Psoas muscle (tissue), 8 donors: ENCODE measurements around the gene RAB31. TPM values are rescaled to one million over a fixed set of nuclear protein-coding genes. Genes with fewer than 3 reads are reported as not detected.

Experiments used
- ATAC-seq, 4 donors: fragments of 200-7000 bp; cut with Tn5 transposase; one replicate each; pipeline ENCODE4 v1.9.1; 2020; ENCODE audit warnings: moderate library complexity in 3 of 4, mild to moderate bottlenecking in 2 of 4
- DNase-seq, 2 donors: peaks; one replicate each; pipeline ENCODE4 v3.0.0-alpha.2; 2020
- H3K27ac ChIP-seq: fragments of 200-600 bp; one replicate; pipeline ENCODE4 v1.8.0; 2022
- H3K27me3 ChIP-seq, 3 donors: fragments of 200-600 bp in 1 of 3; one replicate each; pipeline versions ENCODE4 v1.6.1 to v1.8.0; 2013 to 2022; ENCODE audit warnings: low read length in 2 of 3, mild to moderate bottlenecking in 2 of 3, moderate library complexity in 1 of 3; ENCODE audit not compliant: insufficient read depth in 3 of 3
- H3K36me3 ChIP-seq, 2 donors: fragments of 200-600 bp in 1 of 2; one replicate each; pipeline versions ENCODE4 v1.6.1 to v1.8.0; 2013 to 2022; ENCODE audit warnings: low read depth in 1 of 2, mild to moderate bottlenecking in 1 of 2, moderate library complexity in 1 of 2; ENCODE audit not compliant: insufficient read depth in 1 of 2
- H3K4me1 ChIP-seq: fragments of 200-600 bp; one replicate; pipeline ENCODE4 v1.8.0; 2022
- H3K4me3 ChIP-seq: fragments of 200-600 bp; one replicate; pipeline ENCODE4 v1.8.0; 2022; ENCODE audit warnings: mild to moderate bottlenecking
- H3K9me3 ChIP-seq: fragments of 200-600 bp; one replicate; pipeline ENCODE4 v1.8.0; 2022
- WGBS, 3 donors: extraction: QIAGEN DNeasy Blood & Tissue Kit; methylation state at CpG; one replicate each; pipeline versions ENCODE4 v1.1.6 to v1.1.7; 2013; 5-methylcytosine and 5-hydroxymethylcytosine counted together
- intact Hi-C, 2 donors: fragments of 100-400 bp; cut with DNase I; formaldehyde crosslinking; loops; one replicate each; pipeline versions ENCODE4 v1.11.0 to v1.14.2; 2022
- polyA plus RNA-seq, 3 donors: library from polyadenylated mRNA; stranded (reverse); fragments of 200-250 nt; gene quantifications; one replicate each; pipeline ENCODE4 v1.2.3, GENCODE V29; 2013
- total RNA-seq, 4 donors: library from RNA; stranded (reverse); fragmentation: NEBNext Ultra II Directional in 2 of 4; extraction: Animal tissue kit (Norgen Biotek cat#: 25700) in 2 of 4; gene quantifications; one replicate each; pipeline versions ENCODE4 v1.2.1 to v1.2.4, GENCODE V29; 2021 to 2023
- TF ChIP-seq, protein P1 (sequence below): fragments of 200-600 bp; IDR thresholded peaks from one replicate; pipeline ENCODE4 v1.8.0; 2022; ENCODE audit warnings: antibody characterized with exemption
- donor health status: healthy with polysubstance abuse.
- donor health status: DM: no; HTN: no; CAD: no; lungs with moderate emphysema.
- donor health status: Bipolar disorder and iron deficiency.
- donor health status: healthy.
- donor health status: DM: yes; HTN: yes; CAD: no.
- donor health status: DM: no; HTN: no; CAD: no.
- donor health status: DM: no; HTN: no; CAD: no.
- donor health status: DM: yes; HTN: yes; CAD: no.

Gene RAB31
- total and polyA plus RNA-seq, 7 donors = 2.2 to 8.9 (median 5.3) TPM

DNA sequence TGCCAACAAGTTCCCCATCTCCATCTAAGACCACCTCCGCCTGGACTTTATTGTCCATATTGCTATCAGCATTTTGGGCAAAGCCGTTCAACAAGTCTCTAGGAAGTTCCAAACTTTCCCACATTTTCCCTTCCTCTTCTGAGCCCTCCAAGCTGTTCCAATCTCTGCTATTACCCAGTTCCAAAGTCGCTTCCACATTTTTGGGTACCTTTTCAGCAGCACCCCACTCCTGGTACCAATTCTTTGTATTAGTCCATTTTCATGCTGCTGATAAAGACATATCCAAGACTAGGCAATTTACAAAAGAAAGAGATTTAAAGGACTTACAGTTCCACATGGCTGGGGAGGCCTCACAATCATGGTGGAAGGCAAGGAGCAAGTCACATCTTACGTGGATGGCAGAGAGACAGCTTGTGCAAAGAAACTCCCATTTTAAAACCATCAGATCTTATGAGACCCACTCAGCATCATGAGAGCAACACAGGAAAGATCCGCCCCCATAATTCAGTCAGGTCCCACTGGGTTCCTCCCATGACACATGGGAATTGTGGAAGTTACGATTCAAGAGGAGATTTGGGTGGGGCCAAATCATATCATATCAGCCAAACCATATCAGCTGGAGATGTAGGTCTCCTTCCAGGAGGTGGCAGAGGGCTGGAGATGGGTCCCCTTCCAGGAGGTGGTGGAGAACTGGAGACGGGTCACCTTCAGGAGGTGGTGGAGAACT lies 157.8 kb downstream of the RAB31 start:
- Histone ChIP-seq H3K36me3 (no peaks in the 10 kb centered on the region), H3K4me3 (no peak overlapping the region), H3K27me3 (no peaks in the 10 kb centered on the region), H3K4me1 (peaks cover 6% of the 10 kb centered on the region), H3K27ac (no peak overlapping the region), H3K9me3 (peaks cover 4% of the 10 kb centered on the region)
- intact Hi-C loops = no loop called here
- WGBS, 3 donors = 94 to 96% (median 96%) methylated on average over 7 of the region's 7 CpGs
- ATAC-seq (no peak), DNase-seq (no peak)
- TF ChIP-seq, protein P1, sequence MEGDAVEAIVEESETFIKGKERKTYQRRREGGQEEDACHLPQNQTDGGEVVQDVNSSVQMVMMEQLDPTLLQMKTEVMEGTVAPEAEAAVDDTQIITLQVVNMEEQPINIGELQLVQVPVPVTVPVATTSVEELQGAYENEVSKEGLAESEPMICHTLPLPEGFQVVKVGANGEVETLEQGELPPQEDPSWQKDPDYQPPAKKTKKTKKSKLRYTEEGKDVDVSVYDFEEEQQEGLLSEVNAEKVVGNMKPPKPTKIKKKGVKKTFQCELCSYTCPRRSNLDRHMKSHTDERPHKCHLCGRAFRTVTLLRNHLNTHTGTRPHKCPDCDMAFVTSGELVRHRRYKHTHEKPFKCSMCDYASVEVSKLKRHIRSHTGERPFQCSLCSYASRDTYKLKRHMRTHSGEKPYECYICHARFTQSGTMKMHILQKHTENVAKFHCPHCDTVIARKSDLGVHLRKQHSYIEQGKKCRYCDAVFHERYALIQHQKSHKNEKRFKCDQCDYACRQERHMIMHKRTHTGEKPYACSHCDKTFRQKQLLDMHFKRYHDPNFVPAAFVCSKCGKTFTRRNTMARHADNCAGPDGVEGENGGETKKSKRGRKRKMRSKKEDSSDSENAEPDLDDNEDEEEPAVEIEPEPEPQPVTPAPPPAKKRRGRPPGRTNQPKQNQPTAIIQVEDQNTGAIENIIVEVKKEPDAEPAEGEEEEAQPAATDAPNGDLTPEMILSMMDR = no peak

DNA sequence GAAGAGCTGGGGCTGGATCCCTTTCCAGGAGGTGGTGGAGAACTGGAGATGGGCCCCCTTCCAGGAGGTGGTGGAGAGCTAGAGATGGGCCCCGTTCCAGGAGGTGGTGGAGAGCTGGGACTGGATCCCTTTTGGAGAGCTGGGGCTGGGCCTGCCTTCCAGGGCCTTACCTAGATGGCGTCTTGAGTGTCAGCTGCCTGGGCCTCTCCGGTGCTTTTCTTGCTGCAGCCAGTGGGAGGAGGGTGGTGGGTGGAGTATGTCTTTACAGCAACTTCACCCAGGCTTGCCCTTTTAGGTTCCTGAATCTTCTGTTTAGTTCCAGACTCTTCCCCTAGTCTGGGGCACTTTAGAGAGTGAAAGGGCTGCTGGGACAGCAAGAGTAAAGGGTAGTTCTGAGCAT lies 158.5 kb downstream of the RAB31 start:
- 79 to 98% (median 92%) methylated on average over 3 of the region's 3 CpGs for WGBS, 3 donors
- intact Hi-C loops = no loop called here
- ATAC-seq = no peak

DNA sequence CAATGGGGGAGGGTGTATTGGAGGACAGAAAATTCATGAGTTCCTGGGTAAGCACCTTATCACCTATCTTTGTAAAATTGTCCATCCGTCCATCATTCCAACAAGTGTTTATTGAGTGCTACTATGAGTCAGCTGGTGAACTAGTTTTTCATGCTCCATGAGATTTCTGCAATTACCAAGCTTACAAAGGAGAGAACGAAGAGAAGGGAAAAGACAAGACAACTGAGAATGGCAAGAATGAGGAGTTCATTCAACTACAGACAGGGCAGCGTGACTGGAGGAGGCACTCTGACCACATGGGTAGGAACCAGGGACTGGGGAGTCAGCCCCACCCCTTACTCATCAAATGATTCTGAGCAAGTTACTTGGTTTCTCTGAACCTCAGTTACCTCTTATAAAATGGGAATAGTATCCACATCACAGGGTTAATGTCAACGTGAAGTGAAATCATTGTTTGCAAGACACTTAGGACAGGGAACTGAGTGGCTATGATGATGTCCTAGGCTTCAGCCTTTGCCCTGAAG lies 159.0 kb downstream of the RAB31 start:
- DNase-seq (no peak), ATAC-seq (no peak)
- intact Hi-C loops = no loop called here
- TF ChIP-seq, protein P1 = no peak
- Histone ChIP-seq H3K27me3 (no peaks in the 10 kb centered on the region), H3K27ac (no peak overlapping the region), H3K4me3 (no peak overlapping the region), H3K4me1 (peaks cover 6% of the 10 kb centered on the region), H3K9me3 (peaks cover 4% of the 10 kb centered on the region), H3K36me3 (no peaks in the 10 kb centered on the region)
- 87 to 91% (median 90%) methylated on average over 4 of the region's 4 CpGs for WGBS, 3 donors

More for the DNA sequence above, 158.5 kb downstream of the RAB31 start:
- peaks cover 4% of the 10 kb centered on the region for H3K9me3 ChIP-seq
- H3K27ac ChIP-seq = no peak overlapping the region
- H3K4me3 ChIP-seq = no peak overlapping the region
- TF ChIP-seq, protein P1 = no peak
- H3K36me3 ChIP-seq = no peaks in the 10 kb centered on the region
- no peak for DNase-seq
- no peaks in the 10 kb centered on the region for H3K27me3 ChIP-seq
- peaks cover 6% of the 10 kb centered on the region for H3K4me1 ChIP-seq

DNA sequence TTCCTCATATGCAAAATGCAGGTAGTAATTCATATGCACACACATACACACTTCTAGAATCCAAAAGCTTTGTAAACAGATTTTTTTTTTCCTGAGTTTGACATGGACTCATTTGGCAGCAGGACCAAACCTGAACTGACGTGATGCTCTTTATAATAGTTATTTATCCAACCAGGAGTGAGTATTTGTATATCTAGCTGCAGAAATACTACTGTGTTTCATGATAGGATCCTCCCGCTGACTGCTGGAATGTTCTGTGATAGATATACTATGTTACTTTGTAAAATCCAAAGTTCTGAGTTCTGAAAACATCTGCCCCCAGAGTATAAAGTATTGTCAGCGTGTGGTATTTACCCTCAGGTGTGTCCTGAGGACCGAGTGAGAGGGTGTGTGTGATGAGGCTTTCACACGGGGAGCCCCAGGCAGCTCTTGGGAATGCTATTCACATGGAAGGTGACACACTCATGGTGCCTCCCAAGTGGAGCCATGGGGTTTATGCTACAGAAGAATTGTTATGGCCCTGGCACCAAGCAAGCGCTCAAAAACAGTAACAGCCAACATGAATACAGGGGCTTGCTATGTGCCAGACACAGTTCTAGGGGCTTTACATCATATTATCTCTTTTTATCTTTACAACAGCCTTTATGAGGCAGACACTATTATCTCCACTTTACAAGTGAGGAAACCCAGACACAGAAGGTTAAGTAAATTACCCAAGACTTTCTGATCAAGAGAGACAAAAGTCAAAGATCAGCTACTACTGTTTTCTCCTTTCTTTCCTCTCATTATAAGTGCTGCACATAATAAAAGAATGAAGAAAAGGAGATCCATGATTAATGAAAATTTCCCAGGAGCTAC lies 161.0 kb downstream of the RAB31 start:
- TF ChIP-seq, protein P1 = no peak
- intact Hi-C loops = no loop called here
- Histone ChIP-seq H3K36me3 (no peaks in the 10 kb centered on the region), H3K9me3 (peaks cover 4% of the 10 kb centered on the region), H3K27ac (no peak overlapping the region), H3K4me3 (no peak overlapping the region), H3K4me1 (peaks cover 6% of the 10 kb centered on the region), H3K27me3 (no peaks in the 10 kb centered on the region)
- WGBS, 3 donors = 68 to 72% (median 69%) methylated on average over 6 of the region's 6 CpGs
- DNase-seq (no peak), ATAC-seq (no peak)
